Fibroblast of skin of left biceps (primary cell): ENCODE results near the gene ATP6V1G2.
"Not testable (repeated sequence)": the region's sequence is repeated elsewhere in the genome, so short reads cannot be mapped to it uniquely, and the experiment has no call there.

Source experiments
- DNase-seq, 2 experiments: peaks; one replicate each; pipeline ENCODE4 v3.0.0-alpha.2; 2013; ENCODE audit warnings: low read depth in 2 of 2

ATP6V1G2 gene

DNA sequence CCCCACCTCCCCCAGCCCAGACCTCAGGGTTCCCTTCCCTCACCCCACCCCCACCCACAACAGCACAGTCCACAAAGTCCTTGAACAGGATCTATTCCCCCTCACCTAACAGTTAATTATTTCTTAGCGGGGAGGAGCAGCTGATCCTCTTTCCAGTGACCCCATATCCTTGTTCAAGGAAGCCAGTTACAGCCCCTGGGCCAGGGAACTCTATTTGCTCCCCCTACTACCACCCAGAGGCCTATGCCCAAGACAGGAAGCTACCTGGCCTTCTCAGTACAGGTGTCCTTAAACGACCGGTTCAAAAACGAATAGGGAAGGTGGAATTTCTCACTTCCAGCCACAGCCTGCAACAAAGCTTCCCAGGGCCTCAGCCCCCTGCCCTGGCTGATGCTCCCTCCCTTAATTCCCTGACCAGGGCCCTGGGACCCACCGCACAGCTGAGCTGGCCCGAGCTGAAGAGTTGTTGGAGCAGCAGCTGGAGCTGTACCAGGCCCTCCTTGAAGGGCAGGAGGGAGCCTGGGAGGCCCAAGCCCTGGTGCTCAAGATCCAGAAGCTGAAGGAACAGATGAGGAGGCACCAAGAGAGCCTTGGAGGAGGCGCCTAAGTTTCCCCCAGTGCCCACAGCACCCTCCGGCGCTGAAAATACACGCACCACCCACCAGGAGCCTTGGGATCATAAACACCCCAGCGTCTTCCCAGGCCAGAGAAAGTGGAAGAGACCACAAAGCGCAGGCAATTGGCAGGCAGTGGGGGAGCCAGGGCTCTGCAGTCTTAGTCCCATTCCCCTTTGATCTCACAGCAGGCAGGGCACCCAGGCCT lies 16.9 kb downstream of the ATP6V1G2 start:
- no peak for DNase-seq

GRCh38 chr6:31528821-31529328 lies 17.5 kb downstream of the ATP6V1G2 start, which contains the start of gene MCCD1:
MCCD1 (plus strand) TSS chr6:31528962; CDS start chr6:31529015, 53 bp downstream.
- no peak for DNase-seq

DNA sequence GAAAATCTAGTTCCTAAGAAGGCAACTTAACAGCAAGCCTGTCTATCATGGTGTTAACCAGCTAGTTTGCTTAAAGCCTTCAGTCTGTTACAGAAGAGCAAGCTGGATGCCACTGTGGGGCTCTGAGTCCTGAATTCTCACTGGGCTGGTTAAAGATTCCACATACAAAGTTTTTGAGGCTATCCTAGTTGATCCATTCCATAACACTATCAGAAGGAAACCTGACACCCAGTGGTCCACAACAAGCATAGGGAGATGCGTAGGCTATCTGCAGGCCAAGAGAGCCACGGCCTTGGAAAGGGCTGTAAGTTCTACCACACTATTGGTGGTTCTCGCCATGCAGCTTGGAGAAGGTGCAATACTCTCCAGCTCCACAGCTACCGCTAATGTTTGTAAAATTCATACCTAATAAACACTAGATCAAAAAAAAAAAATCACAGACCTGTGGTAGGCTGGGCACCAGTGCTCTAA lies 18.1 kb downstream of the ATP6V1G2 start:
- DNase-seq: no peak

GRCh38 chr6:31525932-31526591 lies 20.3 kb downstream of the ATP6V1G2 start:
- DNase-seq: no peak

GRCh38 chr6:31525553-31525931 lies 20.9 kb downstream of the ATP6V1G2 start:
- DNase-seq: no peak

DNA sequence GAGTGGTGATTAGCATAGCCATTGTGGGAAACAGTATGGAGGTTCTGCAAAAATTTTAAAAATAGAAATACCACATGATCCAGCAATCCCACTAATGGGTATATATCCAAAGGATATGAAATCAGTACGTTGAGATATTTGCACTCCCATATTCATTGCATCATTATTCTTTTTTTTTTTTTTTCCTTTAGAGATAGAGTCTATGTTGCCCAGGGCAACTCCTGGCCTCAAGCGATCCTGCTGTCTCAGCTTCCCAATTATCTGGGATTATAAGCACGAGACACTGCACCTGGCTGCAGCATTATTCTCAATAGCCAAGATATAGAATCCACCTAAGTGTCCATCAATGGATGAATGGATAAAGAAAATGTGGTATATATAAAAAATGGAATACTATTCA lies 24.6 kb downstream of the ATP6V1G2 start:
- no peak for DNase-seq

DNA sequence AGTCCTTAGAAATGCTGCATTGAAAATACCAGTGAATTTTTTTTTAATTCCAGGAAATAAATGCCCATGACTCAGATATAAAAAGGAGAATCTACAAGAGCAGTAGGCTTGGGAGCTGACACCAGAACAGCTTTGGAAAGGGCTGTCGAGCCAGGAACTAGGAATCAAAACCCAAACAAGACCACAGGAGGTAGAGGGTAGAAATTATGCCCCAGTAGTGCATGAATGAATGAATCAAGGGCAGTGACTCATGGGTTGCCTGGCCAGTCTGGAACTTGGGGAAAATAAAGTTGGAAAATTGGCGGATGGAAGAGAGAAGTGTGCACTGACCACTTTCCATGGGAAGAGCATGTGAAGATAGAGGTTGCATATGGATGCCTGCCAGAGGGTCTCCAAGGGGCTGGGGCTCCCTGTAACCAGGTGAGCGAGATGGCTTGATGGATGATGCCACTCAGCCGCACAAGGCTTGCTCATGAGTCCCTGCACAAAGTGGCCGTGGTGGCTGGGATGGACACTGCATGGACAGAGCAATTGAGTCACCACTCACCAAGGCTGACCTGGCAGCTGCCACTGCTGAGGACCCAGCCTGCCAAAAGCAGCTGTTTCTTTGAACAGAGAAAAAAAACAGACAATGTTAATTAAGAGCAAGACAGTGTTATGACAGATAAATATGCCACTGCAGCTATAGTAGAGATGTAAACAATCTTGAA lies 32.8 kb downstream of the ATP6V1G2 start:
- no peak for DNase-seq

DNA sequence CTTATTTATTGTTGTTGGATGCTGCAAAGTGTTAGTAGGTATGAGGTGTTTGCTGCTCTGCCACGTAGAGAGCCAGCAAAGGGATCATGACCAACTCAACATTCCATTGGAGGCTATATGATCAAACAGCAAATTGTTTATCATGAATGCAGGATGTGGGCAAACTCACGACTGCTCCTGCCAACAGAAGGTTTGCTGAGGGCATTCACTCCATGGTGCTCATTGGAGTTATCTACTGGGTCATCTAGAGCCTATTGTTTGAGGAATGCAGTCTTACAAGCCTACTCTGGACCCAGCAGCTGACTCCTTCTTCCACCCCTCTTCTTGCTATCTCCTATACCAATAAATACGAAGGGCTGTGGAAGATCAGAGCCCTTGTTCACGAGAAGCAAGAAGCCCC lies 36.4 kb downstream of the ATP6V1G2 start:
- DNase-seq: no peak

DNA sequence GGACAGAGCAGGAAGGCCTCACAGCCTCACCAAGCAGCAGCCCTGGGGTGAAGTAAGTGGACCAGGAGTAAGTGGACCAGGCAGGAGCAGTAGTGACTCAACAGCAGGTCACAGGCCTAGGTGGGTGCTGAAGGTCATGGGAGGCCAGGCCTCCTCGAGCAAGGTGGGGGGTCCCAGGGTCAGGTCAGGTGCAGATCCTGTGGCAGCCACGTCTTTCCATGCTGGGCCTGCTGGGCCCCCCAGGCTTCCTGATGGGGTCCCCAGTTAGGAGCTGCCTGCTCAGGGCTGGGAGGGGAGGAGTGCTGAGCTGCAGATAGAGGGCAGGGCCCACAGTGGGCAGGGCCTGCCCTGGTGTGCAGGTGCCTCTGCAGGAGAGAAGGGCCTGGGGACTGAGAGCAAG lies 37.4 kb downstream of the ATP6V1G2 start:
- not testable (repeated sequence) for DNase-seq

DNA sequence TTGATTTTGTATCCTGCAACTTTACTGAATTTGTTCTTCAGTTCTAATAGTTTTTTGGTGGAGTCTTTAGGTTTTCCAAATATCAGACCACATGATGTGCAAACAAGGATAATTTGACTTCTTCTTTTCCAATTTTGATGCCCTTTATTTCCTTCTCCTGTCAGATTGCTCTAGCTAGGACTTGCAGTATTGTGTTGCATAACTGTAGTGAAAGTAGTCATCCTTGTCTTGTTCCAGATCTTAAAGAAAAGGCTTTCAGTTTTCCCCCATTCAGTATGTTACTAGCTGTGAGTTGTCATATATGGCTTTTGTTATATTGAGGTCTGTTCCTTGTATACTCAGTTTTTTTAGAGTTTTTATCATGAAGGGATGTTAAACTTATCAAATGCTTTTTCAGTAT lies 43.8 kb downstream of the ATP6V1G2 start:
- DNase-seq: no peak

- DNase-seq: not testable (repeated sequence)
These were observed 46.8 kb downstream of the ATP6V1G2 start for GRCh38 chr6:31499648-31500047.

DNA sequence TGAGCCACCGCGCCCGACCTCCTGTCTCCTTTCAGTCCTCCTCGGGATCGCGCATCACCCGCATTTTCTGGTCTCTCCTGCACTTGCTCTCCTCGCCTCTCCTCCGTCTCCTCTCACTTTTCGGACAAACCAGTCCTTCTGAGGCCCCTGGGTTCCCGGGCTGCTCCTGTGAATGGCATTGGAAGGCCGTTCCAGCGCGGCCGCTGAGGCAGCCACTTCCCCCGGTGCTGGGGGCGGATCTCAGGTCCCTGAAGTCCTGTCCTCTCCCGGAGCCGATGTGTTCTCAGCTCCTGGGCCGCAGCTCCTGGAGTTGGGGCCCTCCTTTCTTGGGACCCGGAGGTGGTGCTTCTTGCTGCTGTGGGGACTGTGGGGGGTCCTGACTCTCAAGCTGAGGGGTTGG lies 47.7 kb downstream of the ATP6V1G2 start:
- DNase-seq: no peak

DNA sequence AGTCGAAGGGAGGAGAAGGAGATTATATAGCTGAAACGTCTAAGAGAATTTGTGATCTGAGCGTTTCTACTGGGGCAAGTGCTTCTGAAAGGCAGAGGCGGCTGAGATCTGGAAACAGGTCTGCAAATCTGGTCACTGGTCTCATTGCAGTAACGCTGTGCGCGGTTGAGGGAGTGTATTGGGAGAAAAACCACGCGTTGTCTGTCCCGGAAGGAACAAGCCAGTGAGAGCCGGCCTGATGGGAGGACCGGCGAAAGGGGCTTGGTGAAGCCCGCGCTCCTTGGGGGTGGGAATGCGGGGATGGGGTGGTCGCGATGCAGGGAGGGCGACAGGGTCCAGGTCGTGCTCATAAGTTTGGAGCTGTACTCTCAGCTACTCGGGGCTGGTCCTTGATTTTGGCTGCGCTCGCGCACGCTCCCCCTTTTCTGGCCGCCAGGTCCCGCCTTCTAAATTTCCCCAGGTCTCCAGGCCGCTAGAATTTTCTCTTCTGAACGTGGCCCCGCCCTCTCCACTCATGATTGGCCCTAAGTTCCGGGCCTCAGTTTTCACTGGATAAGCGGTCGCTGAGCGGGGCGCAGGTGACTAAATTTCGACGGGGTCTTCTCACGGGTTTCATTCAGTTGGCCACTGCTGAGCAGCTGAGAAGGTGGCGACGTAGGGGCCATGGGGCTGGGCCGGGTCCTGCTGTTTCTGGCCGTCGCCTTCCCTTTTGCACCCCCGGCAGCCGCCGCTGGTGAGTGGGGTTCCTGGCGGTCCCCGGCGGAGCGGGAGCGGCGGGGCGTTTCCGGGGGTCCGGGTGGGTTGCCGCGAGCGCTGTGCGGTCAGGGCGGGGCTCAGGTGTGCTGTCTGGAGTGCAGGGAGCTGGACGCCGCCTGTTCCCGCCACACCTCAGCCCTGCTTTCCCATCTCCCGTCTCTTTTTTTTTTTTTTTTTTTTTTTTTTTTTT lies 48.6 kb downstream of the ATP6V1G2 start, which contains the start of gene MICB:
TSS of gene MICB (plus strand) at position 615 of the 946 bp plus-strand sequence. CDS start at position 664, 49 bp downstream.
- DNase-seq: no peak

GRCh38 chr6:31496826-31497225 lies 49.6 kb downstream of the ATP6V1G2 start:
- not testable (repeated sequence) for DNase-seq

DNA sequence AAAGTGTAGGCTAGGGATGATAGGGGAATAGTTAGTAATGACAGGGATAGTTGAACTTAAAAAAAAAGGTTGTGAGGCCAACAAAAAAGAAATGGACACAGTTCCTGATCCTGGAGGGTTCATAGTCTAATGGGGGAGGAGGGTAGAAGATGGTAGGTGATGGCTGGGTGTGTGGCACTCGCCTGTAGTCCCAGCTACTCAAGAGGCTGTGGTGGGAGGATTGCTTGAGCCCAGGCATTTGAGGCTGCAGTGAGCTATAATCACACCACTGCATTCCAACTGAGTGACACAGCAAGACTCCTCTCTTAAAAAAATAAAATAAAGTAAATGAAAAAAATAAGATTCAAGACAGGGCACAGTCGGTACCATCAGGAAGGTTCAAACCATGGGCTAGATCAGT lies 50.8 kb downstream of the ATP6V1G2 start:
- DNase-seq: no peak
